Endothelial cell of hepatic sinusoid (primary cell): ENCODE measurements around the gene NAP1L4.

Experiments
- in situ Hi-C: cut with HindIII; loops from 2 replicates; pipeline ENCODE4 v1.10.0; 2017; ENCODE audit warnings: low sequenced_read_pairs

Gene NAP1L4

DNA sequence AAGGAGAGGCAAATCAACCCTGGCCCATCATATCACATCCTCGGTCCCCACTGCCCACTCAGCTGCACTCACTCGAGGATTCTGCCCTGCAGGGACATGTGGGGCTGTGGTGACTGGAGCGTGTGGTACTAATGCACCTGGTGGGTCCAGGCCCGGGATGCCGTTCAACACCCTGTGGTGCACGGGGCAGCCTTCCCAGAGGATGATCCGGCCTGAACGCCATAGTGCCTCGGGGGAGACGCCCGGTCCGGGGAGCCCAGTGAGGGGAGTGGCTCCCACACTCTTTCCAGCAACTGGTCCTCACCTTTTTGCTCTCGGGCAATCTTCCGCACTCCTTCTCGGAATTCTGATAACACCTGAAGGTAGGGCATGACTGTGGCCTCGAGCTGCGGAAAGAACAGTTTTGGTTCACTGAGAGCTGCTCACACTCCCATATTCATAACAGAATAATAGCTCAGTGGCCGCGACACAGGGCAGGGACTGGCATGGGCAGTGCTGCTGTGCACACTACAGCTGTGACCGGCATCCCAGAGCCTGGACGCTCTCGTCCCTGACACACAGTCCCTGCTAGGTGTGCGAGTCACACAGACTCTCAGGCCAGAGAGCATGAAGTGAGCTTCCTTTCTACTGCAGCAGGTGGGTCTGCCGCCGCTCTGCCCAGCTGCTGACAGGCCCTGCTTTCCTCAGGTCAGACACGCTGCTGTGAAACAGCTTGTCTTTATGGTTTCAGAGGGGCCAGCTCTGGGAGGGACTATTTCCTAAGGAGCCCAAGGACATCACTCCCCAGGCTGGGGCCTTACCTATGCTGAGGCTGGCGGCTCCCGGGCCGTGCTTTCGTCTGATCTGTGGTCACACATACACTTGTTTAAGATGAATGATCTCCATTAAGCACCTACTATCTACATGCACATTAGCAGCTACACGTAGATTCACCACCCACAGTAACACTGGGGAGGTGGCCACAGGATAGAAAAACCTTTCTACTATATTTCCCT is 20.1 kb upstream of the NAP1L4 start:
- in situ Hi-C loops: no loop called here

DNA sequence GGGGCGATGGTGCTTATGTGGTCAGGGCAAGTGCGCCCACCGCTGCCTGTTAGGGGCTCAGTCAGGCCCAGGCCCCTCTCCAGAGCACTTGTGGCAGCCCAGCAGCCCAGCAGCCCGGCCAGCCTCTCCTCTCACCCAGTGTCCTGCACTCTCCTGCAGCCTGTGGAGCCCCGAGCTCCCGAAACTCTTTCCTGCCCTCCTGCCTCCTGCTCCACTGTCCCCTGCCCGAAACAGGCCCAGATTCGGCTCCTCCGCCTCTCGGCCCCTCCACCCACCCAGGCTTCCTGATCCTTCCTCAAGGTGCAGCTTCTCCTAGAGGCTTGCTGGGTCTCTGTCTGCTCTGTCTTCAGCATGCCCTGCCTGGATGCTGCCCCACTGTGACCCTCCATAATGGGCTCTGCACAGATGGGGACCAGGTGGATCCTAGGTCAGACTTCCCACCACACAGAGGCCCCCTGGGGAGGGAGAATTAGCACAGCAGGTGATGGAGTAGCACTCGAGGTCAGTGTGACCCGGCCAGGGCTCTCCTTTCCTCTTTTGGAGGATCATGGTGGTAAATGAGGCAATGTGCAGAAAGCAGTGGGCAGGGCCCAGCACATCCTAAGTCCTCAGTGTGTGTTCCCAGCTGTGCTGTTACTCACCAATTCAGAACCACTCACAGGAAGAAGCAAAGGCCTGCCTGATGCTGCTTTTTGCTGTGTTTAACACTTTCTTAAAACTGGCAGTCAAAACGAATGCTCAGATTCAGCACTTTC is 18.6 kb upstream of the NAP1L4 start:
- in situ Hi-C loops: no loop called here

DNA sequence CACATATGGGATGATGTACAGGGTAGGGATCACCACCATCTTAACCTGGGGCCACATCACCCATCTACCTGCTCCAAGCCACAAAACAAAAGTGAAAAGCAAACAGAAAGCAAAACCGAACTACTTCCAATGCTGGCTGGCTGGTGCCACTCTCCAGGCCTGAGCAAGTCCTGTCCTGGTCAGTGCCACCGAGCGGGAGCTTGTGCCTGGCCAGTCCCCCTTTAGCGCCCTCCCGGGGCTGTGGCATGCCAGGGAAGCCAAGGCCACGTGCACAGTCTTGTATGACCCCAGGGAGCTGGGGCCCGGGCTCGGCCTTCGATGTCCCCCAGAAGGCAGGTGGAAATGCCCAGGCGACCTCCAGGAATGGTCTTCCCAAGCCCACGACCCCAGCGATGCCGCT is 17.9 kb upstream of the NAP1L4 start:
- in situ Hi-C loops: no loop called here

DNA sequence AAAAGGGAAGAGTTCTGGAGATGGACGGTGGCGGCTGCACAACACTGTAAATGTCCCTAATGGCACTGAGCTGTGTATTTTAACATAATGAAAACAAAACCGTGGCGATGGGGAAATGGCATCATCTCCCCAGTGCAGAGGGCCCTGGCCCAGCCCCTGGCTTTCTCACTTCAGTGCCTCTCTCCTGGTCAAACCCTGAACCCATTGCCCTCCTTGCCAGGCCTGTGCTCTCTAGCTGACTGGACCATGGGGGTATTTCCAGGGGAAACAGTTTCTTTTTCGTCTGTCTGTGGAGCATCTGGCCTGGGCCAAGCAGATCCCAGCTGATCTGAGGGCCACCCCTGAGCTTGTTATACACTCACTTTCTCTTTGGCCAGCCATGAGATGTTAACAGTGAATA is 17.4 kb upstream of the NAP1L4 start:
- in situ Hi-C loops: no loop called here

DNA sequence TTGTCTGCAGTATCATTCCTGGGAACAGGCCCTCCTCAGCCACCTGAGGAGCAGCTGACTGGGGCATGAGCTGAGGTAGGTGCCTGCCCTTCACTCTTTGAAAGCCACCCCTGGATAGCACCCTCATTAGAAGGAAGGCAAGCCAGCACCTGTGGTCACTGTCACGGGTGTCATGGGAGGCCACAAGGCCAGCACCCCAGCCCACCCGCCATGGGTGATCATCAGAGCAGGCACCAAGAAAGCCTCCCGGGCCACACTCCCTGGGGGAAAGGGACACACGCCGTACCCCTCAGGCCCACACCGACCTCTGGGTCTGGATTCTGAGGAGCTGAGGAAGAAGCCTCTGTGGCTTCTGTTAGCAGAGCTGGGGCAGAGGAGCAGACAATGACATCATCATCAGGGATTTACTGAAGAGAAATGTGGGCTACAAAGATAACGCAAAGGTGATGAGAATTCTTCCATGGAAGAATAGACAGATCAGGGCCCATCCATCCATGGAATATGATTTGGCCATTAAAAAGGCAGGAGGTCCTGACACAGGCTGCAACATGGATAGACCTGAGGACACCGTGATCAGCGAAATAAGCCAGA is 16.7 kb upstream of the NAP1L4 start:
- in situ Hi-C loops: no loop called here

DNA sequence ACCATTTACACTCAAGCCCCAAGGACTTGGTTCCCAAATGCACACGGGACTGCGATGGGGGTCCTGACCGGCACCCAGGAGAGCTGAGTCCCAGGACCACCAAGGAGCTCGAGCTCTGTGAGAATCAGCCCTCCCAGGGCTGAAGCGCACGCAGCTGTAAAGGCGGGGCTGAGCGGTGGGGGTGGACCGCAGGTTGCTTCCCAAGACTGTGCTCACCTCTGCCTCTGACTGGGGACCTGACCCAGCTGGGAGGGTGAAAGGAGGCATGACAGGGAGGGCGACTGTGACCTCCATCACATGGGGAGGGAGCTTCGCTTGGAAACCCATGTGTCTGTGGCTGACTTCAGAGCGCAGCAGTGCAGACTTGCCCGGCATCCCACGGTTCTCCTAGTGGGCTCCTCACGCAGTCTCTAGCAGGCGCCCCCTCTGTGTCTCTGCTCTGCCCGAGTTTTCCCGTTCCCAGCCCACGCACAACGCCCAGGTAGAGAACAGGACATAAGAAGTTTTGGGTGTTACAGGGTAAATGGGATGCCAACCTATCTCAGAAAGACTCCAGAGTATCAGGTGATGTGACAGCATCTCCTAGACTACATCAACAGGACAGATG is 15.4 kb upstream of the NAP1L4 start:
- in situ Hi-C loops: no loop called here

DNA sequence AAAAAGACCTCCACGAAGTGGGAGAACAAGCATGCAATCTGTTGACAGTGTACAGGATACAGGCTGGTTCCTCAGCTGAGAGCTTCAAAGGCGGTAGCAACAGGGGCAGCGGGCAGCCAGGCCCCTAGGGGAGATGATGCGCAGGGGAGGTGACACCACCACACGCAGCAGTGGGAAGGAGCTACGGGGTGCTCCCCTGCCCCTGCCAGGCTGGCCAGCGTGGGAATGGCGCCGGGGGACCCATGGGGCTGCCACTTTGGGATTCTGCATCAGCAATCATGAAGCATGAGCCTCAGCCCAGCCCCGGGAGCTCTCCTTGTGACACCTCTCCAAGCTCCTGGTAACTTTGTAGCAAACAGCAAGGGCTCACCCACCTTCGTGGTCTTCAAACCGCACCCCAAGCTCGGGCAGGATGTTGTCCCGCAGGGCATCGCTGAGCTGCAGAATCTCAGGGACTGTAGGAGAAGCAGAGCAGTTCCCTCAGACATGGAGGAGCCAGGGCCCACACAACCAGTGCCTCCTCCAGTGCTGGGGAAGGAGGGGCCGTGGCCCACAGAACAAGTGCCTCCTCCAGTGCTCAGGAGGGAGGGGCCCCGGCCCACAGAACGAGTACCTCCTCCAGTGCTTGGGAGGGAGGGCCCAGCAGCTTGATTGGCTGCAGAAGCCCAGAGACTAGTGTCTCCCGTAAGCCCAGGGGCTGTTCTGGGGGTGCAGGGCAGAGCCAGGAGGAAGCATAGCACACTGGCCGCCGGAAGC is 14.6 kb upstream of the NAP1L4 start:
- in situ Hi-C loops: no loop called here

DNA sequence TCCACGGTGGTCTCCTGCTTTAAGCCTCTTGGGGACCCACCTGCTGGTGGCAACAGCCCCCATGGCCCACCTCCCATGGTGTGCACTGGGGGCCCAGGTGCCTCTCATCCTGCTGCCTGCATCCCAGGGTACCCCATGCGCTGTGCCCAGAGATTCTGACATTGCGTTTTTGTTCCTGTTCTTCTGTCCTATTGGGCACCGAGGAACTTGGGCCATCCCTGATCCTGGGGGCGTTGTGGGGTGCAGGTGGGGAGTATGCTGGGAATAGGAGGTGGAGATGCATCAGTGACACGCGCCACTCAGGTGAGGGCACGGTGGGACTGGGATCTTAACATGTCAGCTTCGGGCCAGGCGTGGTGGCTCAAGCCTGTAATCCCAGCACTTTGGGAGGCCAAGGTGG is 12.4 kb upstream of the NAP1L4 start:
- in situ Hi-C loops: loop anchor here (5.0 kb wide), 1 partner anchor 33 kb away; no protein-coding TSS in a partner anchor

DNA sequence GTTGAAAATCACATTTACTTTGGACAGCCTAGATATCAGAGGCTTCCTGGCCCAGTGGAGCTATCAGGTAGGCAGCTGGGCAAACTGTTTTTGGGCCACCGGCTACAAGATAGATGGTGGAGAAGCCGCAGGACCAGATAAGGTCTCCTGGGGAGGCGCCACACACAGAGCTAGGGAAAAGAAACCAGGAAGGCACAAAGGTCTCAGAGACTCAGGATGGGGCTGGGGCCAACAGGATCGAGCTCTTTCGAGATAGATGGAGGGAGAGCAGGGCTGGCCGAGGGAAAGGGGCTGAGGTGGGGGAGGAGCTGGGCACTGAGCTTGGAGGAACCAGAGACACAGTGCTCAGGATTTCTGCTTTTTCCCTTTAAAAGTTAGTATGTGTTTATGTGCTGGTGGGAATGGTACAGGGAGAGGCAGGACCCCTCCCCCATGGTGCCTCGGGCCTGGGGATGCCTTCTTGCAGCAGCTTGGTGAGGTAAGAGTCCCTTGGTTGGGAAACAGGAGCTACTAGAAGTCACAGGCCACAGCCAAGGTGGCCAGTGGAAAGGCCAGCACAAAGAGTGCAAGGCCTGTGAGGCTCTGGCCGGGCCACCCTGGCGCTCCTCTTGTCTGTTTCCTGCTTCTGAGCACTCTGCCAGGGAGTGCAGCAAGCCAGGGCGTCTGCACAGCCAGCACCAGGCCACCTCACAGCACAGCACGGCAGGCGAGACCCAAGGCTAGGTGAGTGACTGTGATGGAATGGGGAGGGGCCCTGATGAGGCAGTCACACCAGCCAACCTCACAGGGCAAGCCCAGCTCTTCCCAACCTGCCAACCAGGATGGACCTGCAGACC is 11.5 kb upstream of the NAP1L4 start:
- in situ Hi-C loops: loop anchor here (5.0 kb wide), 1 partner anchor 34 kb away; no protein-coding TSS in a partner anchor

DNA sequence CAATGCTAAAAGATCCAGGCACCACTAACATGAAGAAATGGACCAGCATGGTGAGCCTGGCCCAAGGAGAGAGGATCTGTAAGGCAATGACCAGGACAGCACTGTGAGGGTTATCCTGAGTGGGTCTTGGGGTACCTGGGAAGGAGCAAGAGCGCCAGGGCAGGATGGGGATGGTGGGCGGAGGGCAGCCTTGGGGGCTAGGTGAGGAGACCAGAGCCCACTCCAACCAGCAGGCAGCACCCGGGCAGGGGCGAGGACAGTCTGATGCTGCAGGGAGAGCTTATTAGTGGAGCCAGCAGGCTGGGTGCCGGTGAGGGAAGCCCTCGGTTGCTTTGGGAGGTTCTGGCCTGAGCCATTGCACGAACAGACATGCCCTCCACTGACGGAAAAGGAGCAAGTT is 10.7 kb upstream of the NAP1L4 start:
- in situ Hi-C loops: loop anchor here (5.0 kb wide), 1 partner anchor 34 kb away; no protein-coding TSS in a partner anchor

DNA sequence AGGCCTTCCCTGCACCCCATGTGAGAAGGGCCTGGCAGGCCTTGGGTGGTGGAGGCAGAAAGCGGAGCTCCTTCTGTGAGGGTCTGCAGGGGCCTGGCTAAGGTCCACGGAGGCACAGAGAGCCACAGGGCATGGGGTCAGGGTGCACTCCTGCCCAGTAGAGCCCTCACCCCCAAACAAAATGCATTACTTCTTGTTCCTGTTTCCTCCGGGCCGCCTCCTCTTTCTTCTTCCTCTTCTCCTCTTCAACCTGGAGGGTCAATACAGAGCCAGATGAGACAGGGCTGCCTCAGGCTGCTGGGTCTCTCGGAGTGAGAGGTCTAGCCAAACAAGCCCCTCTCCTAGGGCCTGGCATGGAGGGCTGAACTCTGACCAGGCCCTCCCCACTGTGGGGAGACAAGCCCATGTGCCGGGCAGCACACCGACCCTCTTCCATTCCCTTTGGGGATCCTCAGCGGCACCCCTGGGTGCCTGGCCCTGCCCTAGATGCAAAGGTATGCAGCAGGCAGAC is 10.3 kb upstream of the NAP1L4 start:
- in situ Hi-C loops: loop anchor here (5.0 kb wide), 1 partner anchor 35 kb away; no protein-coding TSS in a partner anchor

DNA sequence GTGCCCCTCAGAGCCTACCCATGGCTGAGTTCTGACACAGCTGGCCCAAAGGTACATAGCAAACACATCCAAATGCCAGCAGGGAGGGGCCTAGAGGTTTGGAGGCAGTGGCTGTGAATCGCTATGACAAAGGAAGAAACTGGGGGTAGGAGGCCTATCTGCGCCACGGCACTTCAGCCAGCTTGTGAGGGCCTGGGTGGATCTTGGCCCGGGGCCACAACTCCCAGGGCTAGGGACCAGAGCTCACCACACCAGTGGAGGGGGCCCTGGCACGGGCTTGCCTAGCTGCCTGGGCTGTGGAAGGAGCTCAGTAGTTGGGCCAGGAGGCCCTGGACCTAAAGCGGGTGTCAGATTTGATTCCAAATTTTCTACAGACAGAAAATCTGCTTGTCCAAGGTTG is 9.4 kb upstream of the NAP1L4 start:
- in situ Hi-C loops: loop anchor here (5.0 kb wide), 1 partner anchor 36 kb away; no protein-coding TSS in a partner anchor

DNA sequence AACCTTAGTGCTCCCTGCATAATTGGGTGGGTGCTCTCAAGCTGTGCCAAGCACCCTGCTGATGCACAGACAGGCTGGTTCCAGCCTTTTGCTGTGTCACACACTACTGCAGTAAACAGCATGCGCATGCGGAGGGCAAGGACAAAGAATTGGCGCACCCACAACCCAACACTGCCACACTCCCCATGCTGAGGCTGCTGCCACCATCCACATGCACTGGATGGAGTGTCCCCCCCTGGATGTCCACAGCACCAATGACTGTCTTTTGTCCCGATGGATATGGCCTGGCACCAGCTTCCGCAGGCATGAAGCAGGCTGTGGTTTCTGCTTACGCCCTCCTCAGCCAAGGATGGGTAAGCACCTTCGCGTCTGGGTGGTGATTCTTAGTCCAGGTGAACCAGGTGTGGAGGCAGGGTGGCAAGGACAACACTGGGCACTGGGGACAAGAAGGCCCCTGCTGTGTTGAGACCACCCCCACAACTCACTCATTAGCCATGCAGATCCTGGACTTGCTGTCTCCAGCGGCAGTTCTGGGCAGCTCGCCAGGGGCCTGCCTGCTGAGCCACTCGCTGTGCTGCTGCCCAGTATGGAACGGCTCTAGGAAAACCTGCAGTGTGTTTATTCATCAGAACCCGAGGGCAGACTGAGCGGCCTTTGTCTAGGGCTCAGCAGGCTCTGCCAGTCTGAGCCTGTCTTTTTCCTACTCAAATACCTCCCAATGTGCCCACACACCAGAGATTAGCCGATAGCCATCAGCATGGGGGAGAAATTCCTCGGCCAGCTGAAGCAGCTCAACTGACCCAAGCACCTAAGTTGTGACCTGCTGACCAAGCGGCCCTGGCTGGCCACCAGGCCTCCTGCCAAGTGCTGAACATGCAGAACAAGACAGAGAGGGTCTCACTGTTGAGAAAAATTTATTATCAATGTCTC is 8.2 kb upstream of the NAP1L4 start:
- in situ Hi-C loops: loop anchor here (5.0 kb wide), 1 partner anchor 37 kb away; no protein-coding TSS in a partner anchor

DNA sequence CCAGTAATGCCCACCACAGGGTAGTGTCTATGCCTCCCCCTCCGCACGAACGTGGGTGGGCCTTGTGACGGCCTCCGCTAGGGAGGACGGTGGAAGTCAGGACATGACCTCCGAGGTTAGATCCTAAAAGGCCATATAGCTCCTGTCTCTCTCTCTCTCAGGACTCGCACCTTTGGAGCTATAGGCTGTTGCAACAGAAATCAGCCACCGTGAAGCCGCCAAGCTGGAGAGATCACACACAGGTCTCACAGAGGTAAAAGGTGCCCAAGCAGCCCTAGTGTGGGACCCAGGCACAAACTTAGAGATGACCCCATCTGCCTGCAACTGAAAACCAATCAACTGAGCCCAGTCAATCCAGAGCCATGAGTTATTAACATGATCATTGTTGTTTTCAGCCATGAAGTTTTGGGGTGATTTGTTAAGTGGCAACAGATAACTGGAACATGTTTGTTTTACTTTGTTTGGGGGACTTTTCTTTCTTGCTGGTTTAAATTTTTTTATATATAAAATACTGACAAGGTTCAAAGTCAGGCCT is 7.4 kb upstream of the NAP1L4 start:
- in situ Hi-C loops: no loop called here

DNA sequence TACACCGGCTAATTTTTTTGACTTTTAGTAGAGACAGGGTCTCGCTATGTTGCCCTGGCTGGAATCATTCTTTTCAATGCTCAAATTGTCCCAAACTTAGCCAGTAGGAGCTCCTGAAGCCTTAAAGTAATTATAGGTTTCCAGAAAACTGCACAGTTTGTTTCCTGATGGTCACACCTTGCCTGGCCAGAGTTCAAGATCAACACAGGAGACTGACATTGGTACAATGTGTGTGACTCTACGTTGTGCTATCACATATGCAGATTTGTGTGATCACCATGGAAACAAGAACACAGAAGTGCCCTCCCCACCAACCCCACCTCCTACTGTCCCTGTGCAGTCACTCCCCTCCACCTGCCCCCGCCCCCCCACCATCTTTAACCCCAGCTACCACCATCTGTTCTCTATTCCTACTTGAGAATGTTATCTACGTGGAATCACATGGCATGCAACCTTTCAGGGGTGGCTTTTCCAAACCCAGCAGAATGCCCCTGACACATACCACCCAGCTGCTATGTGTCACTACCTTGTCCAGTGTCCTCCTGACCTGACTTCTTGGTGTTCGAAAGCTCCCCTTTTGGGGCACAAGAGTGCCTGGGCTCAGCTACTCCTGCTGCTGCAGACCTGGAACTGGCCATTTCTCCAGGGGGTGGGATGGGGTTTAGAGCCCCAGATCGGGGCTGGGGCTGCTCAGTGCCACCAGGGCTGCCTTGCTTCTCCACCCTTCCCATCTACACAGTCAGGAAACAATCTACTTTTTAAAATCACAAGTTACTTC is 6.1 kb upstream of the NAP1L4 start:
- in situ Hi-C loops: no loop called here

DNA sequence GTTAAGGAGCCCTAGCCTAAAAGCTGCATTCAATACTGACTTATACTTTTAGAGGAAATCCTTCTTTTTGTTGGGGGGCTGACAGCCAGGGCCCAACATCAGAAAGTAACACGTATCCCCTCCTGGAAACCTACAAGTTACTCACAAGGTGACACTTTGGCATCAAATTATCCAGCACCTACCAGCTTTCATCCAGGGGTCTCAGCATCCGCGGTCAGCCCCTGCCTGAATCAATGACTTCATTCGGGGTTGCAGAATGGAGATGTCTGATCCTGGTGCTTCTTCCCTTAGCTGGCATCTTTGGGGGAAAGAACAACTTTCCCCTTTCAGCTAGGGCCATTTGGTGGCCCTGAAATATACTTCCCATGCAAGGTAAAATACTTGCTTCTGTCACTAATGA is 5.3 kb upstream of the NAP1L4 start:
- in situ Hi-C loops: no loop called here

DNA sequence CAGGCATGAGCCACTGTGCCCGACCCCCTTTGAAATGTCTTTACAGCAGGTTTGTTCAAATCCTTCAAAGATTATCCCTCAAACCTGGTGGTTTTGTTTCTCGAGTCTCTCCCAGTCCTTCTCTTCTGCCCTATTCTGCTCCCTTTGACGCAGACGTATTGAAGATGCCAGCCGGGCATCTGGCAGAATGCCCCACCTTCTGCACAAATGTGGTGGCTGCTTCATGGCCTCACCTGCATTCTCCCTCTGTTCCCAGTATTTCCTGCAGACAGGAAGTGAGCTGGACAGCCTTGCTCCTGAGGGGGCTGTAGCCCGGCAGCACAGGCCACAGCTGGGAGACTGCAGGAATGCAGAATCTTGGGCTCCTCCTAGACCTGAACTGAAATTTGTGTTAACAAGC is 4.8 kb upstream of the NAP1L4 start:
- in situ Hi-C loops: no loop called here
